Ecto neural progenitor cell (in vitro differentiated cells): ENCODE measurements around the gene HINT2.

Experiments used
- DNase-seq: peaks from one replicate; pipeline ENCODE4 v3.0.0-alpha.2; 2018; ENCODE audit warnings: low spot score

Gene HINT2

GRCh38 chr9:35774907-35775635, 39.8 kb downstream of the HINT2 start:
- DNase-seq: no peak

DNA sequence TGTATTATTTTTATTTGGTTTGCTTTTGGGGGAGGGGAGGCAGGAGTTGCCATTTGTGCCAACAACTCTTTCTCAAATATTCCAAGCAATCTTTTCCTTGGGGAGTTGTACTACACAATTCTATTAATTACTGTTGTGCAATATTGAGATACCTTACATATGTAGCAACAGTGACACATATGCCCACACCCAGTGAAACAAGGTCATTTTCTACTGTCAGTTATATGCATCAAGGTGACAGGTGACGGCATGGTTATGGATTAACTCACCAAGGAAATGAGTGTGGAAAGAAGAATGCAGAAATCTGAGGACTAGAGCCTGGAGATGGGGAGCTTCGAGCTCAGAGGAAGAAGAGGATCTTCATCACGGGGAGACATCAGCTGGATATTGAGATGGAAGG, 42.9 kb downstream of the HINT2 start:
- DNase-seq: no peak

DNA sequence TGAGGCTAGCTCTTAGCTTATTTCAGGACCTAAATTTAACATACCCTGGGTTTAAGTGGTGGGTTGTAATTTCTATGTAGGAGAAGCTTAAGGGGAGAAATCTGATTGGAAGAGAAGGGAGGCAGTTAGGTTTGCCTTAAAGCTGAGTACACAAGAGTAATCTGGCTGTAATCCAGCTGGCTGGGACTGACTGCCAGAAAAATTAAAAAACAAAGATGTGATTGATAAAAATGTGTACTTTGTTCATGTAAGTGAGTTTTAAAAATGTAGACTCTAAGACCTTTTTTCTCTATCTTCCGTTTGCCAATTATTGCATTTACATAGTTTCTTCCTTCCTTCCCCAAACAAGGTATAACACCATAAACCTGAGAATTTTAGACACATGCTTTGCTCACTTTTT, 43.3 kb downstream of the HINT2 start:
- DNase-seq: no peak

- no peak for DNase-seq
Observed at GRCh38 chr9:35771075-35771433, 43.8 kb downstream of the HINT2 start.

GRCh38 chr9:35769763-35770162, 45.1 kb downstream of the HINT2 start:
- no peak for DNase-seq

DNA sequence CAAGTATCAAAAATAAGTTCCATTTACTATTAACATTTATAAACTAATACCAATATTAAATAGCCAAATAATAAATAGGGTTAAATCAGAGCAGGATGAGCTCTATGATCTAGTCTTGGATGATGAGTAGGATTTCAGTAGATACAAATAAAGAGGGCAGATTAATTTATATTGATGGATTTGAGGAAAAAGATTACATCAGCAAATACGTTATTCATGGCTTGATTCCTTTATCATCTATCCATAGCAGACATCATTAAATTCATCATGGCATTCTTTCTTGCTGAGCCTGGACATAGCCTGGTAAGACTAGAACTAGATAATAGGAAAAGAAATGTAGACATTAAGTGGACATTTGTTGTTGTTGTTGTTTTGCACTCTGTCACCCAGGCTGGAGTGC, 47.4 kb downstream of the HINT2 start:
- DNase-seq: no peak

- DNase-seq: no peak
Observed at GRCh38 chr9:35766997-35767396, 47.8 kb downstream of the HINT2 start.

DNA sequence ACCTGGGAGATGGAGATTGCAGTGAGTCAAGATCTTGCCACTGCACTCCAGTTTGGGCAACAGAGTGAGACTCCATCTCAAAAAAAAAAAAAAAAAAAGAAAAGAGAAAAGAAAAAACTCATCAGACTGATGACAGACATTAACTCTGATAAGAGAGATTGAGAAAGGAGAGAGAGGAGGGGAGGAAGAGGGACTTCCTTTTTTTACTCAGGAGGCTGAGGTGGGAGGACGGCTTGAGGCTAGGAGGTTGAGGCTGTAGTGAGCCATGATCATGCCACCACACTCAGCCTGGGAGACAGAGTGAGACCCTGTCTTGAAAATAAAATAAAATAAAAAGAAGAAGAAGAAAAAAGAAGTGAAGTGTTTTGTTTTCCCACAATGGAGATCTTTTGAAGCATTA, 51.0 kb downstream of the HINT2 start:
- no peak for DNase-seq

DNA sequence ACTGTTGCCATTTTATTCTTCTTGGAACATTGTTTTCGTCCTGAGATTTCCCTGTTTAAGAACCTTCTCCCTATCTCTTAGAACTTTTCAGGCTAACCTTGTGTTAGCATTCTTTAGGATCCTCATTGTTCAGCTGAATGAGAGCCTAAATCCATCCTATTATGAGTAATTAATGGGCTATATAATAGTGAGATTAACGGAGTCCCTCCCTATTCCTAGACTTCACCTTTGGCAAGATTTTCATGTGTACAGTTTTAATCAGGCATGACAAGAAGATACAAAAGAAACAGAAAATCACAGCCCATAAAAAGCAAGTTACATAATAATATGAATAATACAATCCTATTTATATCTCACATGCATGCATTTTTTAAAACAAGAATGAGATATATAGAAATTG, 51.7 kb downstream of the HINT2 start:
- DNase-seq: no peak
